Breast epithelium (tissue), 3 donors: ENCODE results near the gene FHOD3.

ENCODE experiments used
- CTCF ChIP-seq, 3 donors: fragments of 450-650 bp; IDR thresholded peaks; one replicate each; pipeline ENCODE4 v1.5.1; 2016 to 2017; ENCODE audit warnings: antibody characterized with exemption in 3 of 3, mild to moderate bottlenecking in 3 of 3, moderate library complexity in 3 of 3
- POLR2A ChIP-seq: fragments of 450-650 bp; IDR thresholded peaks from one replicate; pipeline ENCODE4 v1.6.1; 2016; ENCODE audit warnings: antibody characterized with exemption, mild to moderate bottlenecking, moderate library complexity

- TF ChIP-seq CTCF (IDR thresholded peaks at IDR 0.05) = peak in 1 of 3 donors; percentile 8
- TF ChIP-seq POLR2A = no peak
Measured at GRCh38 chr18:36828630-36829361, 531.3 kb downstream of the FHOD3 start, which contains the start of the genes KIAA1328 and TPGS2.
